GM13976 (cell line): ENCODE results near the gene CAPN5.

Source experiments
- DNase-seq: peaks from one replicate; pipeline ENCODE4 v3.0.0; 2012; ENCODE audit warnings: low spot score
- CTCF ChIP-seq: IDR thresholded peaks from 2 replicates; pipeline ENCODE4 v1.5.1; 2012; ENCODE audit warnings: borderline replicate concordance, mild to moderate bottlenecking; ENCODE audit not compliant: insufficient read depth; ENCODE audit errors: extremely low read depth, missing control alignments, control extremely low read depth
- in situ Hi-C: fragments of 300-500 bp; cut with MboI; formaldehyde crosslinking; loops from one replicate; pipeline ENCODE4 v1.12.0; 2022; ENCODE audit warnings: low sequenced_read_pairs, mixed read lengths, inconsistent platforms; ENCODE audit not compliant: unreplicated experiment

Gene CAPN5

GRCh38 chr11:77054084-77054483 is 12.7 kb upstream of the CAPN5 start:
- no peak for TF ChIP-seq CTCF
- DNase-seq: no peak
- in situ Hi-C loops: no loop called here

DNA sequence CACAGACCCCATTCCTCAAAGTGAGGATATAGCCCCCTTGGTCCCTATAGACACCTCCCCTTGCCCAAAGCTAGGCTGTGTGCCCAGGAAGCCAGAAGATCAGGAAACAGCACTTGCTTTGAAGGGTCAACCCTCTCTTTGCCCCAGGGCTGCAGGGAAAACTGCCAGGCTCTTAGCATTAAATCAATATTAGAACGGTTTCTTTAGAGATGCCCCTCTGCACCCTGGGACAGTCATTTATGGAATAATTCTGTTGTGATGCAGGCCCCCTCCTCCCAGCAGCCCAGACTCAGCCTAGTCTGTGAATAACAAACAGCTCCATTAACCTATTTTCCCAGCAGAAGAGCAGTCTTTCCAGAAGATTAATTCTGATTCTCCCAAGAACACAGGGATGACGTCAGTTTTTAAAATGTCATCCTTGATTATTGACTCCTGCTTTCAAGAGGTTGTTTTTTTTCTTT is 11.6 kb upstream of the CAPN5 start:
- in situ Hi-C loops: loop anchor here (5.0 kb wide), 1 partner anchor 37 kb away; no protein-coding TSS in a partner anchor
- TF ChIP-seq CTCF: no peak
- no peak for DNase-seq

DNA sequence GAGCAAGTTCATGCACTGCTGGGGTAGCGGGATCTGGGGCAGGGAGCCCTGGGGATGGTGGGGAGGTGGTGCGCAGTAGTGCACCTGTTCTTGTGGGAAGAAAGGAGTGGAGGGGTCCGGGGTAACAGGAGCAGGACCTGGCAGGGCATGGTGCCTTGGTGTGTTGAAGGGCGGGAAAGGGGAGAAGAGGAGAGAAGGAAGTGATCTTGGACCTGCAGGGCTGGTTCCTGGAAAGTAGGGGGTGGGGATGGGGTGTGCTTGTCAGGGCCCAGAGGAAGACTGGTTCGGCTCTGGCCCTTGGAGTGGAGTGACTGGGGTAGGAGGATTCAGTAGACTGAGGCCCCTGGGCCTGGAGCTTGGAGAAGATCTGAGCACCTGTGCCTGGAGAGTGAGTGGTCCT is 10.9 kb upstream of the CAPN5 start:
- no peak for DNase-seq
- TF ChIP-seq CTCF: no peak
- in situ Hi-C loops: loop anchor here (5.0 kb wide), 1 partner anchor 36 kb away; no protein-coding TSS in a partner anchor

DNA sequence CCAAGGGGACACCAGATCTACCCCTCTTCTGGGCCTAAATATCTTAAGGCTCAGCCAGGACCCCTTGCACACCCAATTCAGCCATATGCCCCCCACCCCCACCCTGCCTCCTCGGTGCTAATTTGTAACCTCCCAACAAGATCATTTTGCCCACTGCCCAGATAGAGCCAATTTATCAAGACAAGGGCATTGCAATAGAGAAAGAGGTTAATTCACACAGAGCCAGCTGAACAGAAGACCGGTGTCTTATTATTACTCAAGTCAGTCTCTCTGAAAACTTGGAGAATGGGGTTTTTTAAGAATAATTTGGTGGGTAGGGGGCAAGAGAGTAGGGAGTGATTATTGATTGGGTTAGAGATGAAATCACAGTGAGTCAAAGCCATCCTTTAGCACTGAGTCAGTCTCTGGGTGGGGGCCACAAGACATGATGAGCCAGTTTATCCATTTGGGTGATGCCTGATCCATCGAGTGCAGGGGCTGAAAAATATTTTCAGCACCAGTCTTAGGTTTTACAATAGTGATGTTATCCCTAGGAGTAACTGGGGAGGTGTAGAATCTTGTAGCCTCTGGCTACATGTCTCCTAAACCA is 9.9 kb upstream of the CAPN5 start:
- DNase-seq: no peak
- no peak for TF ChIP-seq CTCF
- in situ Hi-C loops: loop anchor here (5.0 kb wide), 1 partner anchor 35 kb away; no protein-coding TSS in a partner anchor

- no peak for DNase-seq
- in situ Hi-C loops: loop anchor here (5.0 kb wide), 1 partner anchor 34 kb away; no protein-coding TSS in a partner anchor
- TF ChIP-seq CTCF: no peak
Measured at GRCh38 chr11:77057938-77058474, 8.8 kb upstream of the CAPN5 start.

- TF ChIP-seq CTCF: no peak
- DNase-seq: no peak
- in situ Hi-C loops: loop anchor here (5.0 kb wide), 1 partner anchor 33 kb away; no protein-coding TSS in a partner anchor
Measured at GRCh38 chr11:77058900-77059299, 7.9 kb upstream of the CAPN5 start.
